ENCODE measurements around the gene WDR37. TPM values are rescaled to one million over a fixed set of nuclear protein-coding genes. Genes with fewer than 3 reads are reported as not detected.

WDR37 gene
- total and polyA plus RNA-seq, 8 donors: 4.6 to 11.6 (median 8.6) TPM

DNA sequence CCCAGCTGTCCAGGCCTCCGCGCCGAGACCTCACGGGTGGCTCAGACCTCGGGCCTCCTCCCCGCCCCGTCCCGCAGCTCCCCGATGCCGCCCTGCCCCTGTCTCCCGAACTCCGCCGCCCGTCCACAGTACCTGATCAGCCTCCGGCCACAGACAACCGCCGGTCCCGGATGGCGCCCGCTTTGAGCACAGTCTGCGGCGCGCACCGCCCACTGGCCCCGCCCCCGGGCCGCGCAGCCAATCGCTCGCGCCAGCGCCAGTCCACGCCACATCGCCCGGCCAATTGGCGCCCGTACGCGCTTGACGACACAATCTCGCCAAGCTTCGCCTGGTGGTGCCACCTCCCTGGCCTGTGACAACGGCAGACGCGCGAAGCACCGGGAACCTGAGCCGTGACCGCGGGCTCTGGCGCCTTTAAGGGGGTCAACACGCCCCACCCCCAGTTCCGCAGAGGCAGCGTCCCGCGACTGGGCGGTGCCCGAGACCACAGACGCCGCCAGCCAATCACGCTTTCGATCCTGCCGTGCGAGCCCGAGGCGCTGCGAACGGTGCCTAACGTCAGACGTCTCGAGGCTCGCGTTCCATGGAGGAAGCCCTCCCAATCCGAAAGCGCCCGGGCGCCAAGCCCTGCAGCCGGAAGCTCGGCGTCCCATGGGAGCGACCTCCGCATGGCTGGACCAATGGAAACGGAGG is 7.3 kb upstream of the WDR37 start, which contains the start of gene IDI1:
Gene IDI1, minus strand, starts transcription at position 388 of the 693 bp plus-strand sequence. Its CDS starts 116 bp downstream, at position 272.
- intact Hi-C loops (cut with DNase I): no loop called here
- peak within 1 kb of the TSS; percentile 98 to 100 (median 100) for H3K27ac ChIP-seq
- FAIRE-seq (no peak), DNase-seq (peak; percentile 95 to 98 (median 97)), ATAC-seq (peak; percentile 91 to 97 (median 94))
- TF ChIP-seq CTCF (IDR thresholded peaks at IDR 0.05): no peak
- WGBS, 2 donors: 1% methylated on average over 77 to 83 of the region's 83 CpGs
- peaks cover 13 to 43% (median 18%) of the 10 kb centered on the region in 3 donors for H3K4me1 ChIP-seq
- no peaks in the 10 kb centered on the region for H3K27me3 ChIP-seq
- no peaks in the 10 kb centered on the region for H3K9me3 ChIP-seq
- peak within 1 kb of the TSS; percentile 51 to 66 (median 58) for H3K4me3 ChIP-seq
- peaks cover 0 to 4% (median 0%) of the 10 kb centered on the region in 3 donors for H3K36me3 ChIP-seq

- DNase-seq (no peak), FAIRE-seq (no peak), ATAC-seq (peak in 2 of 4 donors; percentile 0 to 1)
Measured at GRCh38 chr10:1049425-1049958, 6.7 kb upstream of the WDR37 start.

DNA sequence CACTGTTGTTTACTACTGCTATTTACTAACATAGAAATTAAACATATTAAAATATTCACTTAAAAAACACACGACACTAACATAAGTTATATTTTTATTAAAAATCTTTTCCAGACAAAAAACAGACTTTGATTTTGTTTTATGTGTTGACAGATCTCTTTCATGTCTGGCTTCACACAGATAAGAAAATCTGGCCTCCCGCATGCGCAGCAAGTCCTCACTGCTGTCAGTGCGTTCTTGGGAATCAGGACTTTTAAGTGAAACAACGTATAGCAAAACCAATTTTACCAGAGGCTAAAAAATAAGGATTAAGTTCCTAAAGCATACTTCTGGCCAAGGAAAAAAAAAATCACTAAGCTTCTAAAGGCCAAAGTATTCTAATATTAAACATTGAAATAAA is 6.0 kb upstream of the WDR37 start:
- H3K4me1 ChIP-seq: peaks cover 26 to 48% (median 29%) of the 10 kb centered on the region in 3 donors
- ATAC-seq (no peak), DNase-seq (no peak), FAIRE-seq (no peak)
- H3K27me3 ChIP-seq: no peaks in the 10 kb centered on the region
- intact Hi-C loops (cut with DNase I): no loop called here
- no peaks in the 10 kb centered on the region for H3K9me3 ChIP-seq
- H3K27ac ChIP-seq: peak overlapping the region in 3 of 4 donors; percentile 98 to 100 (median 99)
- WGBS, 2 donors: 17 to 18% methylated on average over 5 of the region's 5 CpGs
- no peak for TF ChIP-seq CTCF (IDR thresholded peaks at IDR 0.05)
- H3K4me3 ChIP-seq: peak overlapping the region; percentile 51 to 66 (median 58)
- H3K36me3 ChIP-seq: peaks cover 0 to 4% (median 0%) of the 10 kb centered on the region in 3 donors

More at GRCh38 chr10:1049425-1049958, 6.7 kb upstream of the WDR37 start:
- Histone ChIP-seq H3K4me1 (peaks cover 19 to 48% (median 22%) of the 10 kb centered on the region in 3 donors), H3K36me3 (peaks cover 0 to 4% (median 0%) of the 10 kb centered on the region in 3 donors), H3K9me3 (no peaks in the 10 kb centered on the region), H3K27me3 (no peaks in the 10 kb centered on the region), H3K4me3 (peak overlapping the region; percentile 51 to 66 (median 58)), H3K27ac (peak overlapping the region; percentile 98 to 100 (median 100))
- TF ChIP-seq CTCF (IDR thresholded peaks at IDR 0.05): no peak
- intact Hi-C loops (cut with DNase I): no loop called here
- 0% methylated on average over 29 to 34 of the region's 34 CpGs for WGBS, 2 donors

DNA sequence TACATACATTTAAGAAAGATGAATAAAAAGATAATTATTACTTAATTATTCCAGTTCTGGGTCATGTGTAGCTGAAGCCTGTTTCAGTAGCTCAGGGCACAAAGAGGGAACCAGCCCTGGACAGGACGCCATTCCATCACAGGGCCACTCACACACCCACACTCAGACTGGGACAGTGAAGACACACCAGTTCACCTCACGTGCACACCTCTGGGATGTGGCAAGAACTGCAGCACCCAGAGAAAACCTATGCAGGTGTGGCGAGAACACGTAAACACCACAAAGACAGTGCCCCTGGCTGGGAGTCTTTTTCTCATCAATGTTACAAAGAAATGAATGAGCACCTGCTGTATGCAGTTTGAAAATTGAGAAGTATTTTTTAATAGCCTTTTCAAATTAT is 5.6 kb upstream of the WDR37 start:
- DNase-seq: no peak
- Histone ChIP-seq H3K27ac (no peak overlapping the region), H3K27me3 (no peaks in the 10 kb centered on the region), H3K36me3 (peaks cover 0 to 4% (median 0%) of the 10 kb centered on the region in 3 donors), H3K4me1 (peaks cover 29 to 47% (median 31%) of the 10 kb centered on the region in 3 donors), H3K9me3 (no peaks in the 10 kb centered on the region), H3K4me3 (peak overlapping the region in 1 of 4 donors; percentile 64)
- ATAC-seq: no peak
- no peak for TF ChIP-seq CTCF (IDR thresholded peaks at IDR 0.05)
- 56 to 70% methylated on average over 4 of the region's 4 CpGs for WGBS, 2 donors
- intact Hi-C loops (cut with DNase I): no loop called here
- FAIRE-seq: no peak

Measured in pancreas (tissue), 10 donors.